HepG2 (cell line): Measurements from ENCODE around the gene DNAJB11. TPM values are rescaled to one million over a fixed set of nuclear protein-coding genes. Genes with fewer than 3 reads are reported as not detected.
A peak's percentile ranks its signal among the peaks of the same experiment; 100 is the strongest.
"Not testable (repeated sequence)": the region's sequence is repeated elsewhere in the genome, so short reads cannot be mapped to it uniquely, and the experiment has no call there.

Source experiments
- GABPA ChIP-seq, 2 experiments: IDR thresholded peaks; 2 replicates each; pipeline ENCODE4 v1.6.1; 2011 to 2016; ENCODE audit warnings: low read depth in 2 of 2, low read length in 1 of 2, missing biosample characterization in 1 of 2, missing genetic modification characterization in 1 of 2
- POGZ ChIP-seq: sonication (generic); formaldehyde crosslinking; IDR thresholded peaks from 2 replicates; pipeline ENCODE4 v1.4.0; 2020; ENCODE audit warnings: mild to moderate bottlenecking, missing genetic modification reagents
- ZNF430 ChIP-seq: sonication (generic); formaldehyde crosslinking; IDR thresholded peaks from 2 replicates; pipeline ENCODE4 v1.9.0; 2021; ENCODE audit warnings: mild to moderate bottlenecking, missing genetic modification reagents
- polyA plus RNA-seq, 8 experiments: library from polyadenylated mRNA; depleted of rRNA in 3 of 8; stranded (reverse) in 7 of 8; unstranded in 1 of 8; fragments of >200 nt; fragmentation: Illumina TruSeq in 4 of 8; extraction: Trizol in 4 of 8; gene quantifications; 2 replicates each; pipeline versions ENCODE4 v1.2.1 to v1.2.3, GENCODE V29; 2011 to 2016; ENCODE audit warnings: low read depth in 4 of 8, missing spikeins in 1 of 8, mixed read lengths in 1 of 8; ENCODE audit not compliant: insufficient read depth in 1 of 8
- total RNA-seq, 5 experiments: library from RNA; depleted of rRNA; stranded (reverse); fragments of >200 nt; fragmentation: Illumina TruSeq; extraction: Trizol; gene quantifications; 2 replicates each; pipeline ENCODE4 v1.2.3, GENCODE V29; 2016; ENCODE audit warnings: low read depth in 1 of 5
- TF ChIP-seq, protein P1 (sequence below): sonication (generic); formaldehyde crosslinking; IDR thresholded peaks from 2 replicates; pipeline ENCODE4 v1.8.0; 2022; ENCODE audit warnings: missing genetic modification reagents, mild to moderate bottlenecking, moderate library complexity, borderline replicate concordance
- TF ChIP-seq, protein P2 (sequence below): sonication (generic); formaldehyde crosslinking; IDR thresholded peaks from 2 replicates; pipeline ENCODE4 v1.5.0; 2020; ENCODE audit warnings: mild to moderate bottlenecking, missing genetic modification reagents, borderline replicate concordance
- TF ChIP-seq, protein P3 (sequence below): sonication (generic); formaldehyde crosslinking; IDR thresholded peaks from 2 replicates; pipeline ENCODE4 v1.4.0; 2020; ENCODE audit warnings: missing genetic modification reagents
- TF ChIP-seq, protein P4 (sequence below), 2 experiments: fragments of 450-650 bp in 1 of 2; sonication (generic) in 1 of 2; formaldehyde crosslinking in 1 of 2; IDR thresholded peaks; 2 replicates each; pipeline versions ENCODE4 v1.6.1 to v1.8.0; 2016 to 2022; ENCODE audit warnings: antibody characterized with exemption in 1 of 2, mild to moderate bottlenecking in 1 of 2, missing genetic modification reagents in 1 of 2

Gene DNAJB11
- total and polyA plus RNA-seq, 2 of the 13 experiments (the other 11 are each of a cell fraction or from before 2014, with no cell fraction given), result 41.0 to 132 TPM

DNA sequence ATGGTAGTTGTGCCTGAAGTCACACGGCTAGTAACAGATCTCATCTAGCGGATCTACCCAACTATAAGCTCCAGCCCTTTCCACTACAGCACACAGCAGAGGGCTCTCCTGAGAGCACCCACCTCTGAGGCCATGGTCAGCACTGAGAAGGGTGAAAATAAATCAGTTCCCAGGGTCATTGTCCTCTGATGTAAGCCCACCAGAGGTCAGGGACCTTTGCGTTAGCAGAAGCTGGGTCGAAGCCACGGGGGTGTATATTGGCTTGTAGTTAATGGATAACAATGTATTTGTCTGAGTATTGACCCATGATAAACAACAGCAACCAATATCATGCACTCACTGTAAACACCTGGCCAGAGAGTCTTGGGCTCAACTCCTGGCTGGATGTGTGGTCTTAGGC, 63.7 kb downstream of the DNAJB11 start (continued):
- TF ChIP-seq, protein P1, sequence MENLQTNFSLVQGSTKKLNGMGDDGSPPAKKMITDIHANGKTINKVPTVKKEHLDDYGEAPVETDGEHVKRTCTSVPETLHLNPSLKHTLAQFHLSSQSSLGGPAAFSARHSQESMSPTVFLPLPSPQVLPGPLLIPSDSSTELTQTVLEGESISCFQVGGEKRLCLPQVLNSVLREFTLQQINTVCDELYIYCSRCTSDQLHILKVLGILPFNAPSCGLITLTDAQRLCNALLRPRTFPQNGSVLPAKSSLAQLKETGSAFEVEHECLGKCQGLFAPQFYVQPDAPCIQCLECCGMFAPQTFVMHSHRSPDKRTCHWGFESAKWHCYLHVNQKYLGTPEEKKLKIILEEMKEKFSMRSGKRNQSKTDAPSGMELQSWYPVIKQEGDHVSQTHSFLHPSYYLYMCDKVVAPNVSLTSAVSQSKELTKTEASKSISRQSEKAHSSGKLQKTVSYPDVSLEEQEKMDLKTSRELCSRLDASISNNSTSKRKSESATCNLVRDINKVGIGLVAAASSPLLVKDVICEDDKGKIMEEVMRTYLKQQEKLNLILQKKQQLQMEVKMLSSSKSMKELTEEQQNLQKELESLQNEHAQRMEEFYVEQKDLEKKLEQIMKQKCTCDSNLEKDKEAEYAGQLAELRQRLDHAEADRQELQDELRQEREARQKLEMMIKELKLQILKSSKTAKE, result peak; percentile 73
- TF ChIP-seq ZNF430, result 0 out of 2 replicates have a peak, but pooled peaks have one; percentile 19
- TF ChIP-seq POGZ (CRISPR knock-in tag), result peak; percentile 40; the same call in 1 of the 2 replicates
- TF ChIP-seq, protein P2, sequence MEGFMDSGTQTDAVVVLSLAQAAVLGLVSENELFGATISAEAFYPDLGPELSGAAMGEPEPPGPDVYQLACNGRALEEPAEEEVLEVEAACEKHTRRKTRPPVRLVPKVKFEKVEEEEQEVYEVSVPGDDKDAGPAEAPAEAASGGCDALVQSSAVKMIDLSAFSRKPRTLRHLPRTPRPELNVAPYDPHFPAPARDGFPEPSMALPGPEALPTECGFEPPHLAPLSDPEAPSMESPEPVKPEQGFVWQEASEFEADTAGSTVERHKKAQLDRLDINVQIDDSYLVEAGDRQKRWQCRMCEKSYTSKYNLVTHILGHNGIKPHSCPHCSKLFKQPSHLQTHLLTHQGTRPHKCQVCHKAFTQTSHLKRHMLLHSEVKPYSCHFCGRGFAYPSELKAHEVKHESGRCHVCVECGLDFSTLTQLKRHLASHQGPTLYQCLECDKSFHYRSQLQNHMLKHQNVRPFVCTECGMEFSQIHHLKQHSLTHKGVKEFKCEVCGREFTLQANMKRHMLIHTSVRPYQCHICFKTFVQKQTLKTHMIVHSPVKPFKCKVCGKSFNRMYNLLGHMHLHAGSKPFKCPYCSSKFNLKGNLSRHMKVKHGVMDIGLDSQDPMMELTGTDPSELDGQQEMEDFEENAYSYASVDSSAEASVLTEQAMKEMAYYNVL (CRISPR knock-in tag), result peak; percentile 59; the same call in 1 of the 2 replicates
- TF ChIP-seq, protein P3, sequence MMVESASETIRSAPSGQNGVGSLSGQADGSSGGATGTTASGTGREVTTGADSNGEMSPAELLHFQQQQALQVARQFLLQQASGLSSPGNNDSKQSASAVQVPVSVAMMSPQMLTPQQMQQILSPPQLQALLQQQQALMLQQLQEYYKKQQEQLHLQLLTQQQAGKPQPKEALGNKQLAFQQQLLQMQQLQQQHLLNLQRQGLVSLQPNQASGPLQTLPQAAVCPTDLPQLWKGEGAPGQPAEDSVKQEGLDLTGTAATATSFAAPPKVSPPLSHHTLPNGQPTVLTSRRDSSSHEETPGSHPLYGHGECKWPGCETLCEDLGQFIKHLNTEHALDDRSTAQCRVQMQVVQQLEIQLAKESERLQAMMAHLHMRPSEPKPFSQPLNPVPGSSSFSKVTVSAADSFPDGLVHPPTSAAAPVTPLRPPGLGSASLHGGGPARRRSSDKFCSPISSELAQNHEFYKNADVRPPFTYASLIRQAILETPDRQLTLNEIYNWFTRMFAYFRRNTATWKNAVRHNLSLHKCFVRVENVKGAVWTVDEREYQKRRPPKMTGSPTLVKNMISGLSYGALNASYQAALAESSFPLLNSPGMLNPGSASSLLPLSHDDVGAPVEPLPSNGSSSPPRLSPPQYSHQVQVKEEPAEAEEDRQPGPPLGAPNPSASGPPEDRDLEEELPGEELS, result peak; percentile 98
- TF ChIP-seq, protein P4, sequence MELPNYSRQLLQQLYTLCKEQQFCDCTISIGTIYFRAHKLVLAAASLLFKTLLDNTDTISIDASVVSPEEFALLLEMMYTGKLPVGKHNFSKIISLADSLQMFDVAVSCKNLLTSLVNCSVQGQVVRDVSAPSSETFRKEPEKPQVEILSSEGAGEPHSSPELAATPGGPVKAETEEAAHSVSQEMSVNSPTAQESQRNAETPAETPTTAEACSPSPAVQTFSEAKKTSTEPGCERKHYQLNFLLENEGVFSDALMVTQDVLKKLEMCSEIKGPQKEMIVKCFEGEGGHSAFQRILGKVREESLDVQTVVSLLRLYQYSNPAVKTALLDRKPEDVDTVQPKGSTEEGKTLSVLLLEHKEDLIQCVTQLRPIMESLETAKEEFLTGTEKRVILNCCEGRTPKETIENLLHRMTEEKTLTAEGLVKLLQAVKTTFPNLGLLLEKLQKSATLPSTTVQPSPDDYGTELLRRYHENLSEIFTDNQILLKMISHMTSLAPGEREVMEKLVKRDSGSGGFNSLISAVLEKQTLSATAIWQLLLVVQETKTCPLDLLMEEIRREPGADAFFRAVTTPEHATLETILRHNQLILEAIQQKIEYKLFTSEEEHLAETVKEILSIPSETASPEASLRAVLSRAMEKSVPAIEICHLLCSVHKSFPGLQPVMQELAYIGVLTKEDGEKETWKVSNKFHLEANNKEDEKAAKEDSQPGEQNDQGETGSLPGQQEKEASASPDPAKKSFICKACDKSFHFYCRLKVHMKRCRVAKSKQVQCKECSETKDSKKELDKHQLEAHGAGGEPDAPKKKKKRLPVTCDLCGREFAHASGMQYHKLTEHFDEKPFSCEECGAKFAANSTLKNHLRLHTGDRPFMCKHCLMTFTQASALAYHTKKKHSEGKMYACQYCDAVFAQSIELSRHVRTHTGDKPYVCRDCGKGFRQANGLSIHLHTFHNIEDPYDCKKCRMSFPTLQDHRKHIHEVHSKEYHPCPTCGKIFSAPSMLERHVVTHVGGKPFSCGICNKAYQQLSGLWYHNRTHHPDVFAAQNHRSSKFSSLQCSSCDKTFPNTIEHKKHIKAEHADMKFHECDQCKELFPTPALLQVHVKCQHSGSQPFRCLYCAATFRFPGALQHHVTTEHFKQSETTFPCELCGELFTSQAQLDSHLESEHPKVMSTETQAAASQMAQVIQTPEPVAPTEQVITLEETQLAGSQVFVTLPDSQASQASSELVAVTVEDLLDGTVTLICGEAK (IDR thresholded peaks at IDR 0.05), result not testable (repeated sequence)
- TF ChIP-seq, protein P4 (CRISPR knock-in tag; IDR thresholded peaks at IDR 0.05), result peak; percentile 61; the same call in 1 of the 2 replicates
- not testable (repeated sequence) for TF ChIP-seq GABPA (IDR thresholded peaks at IDR 0.05; ENCODE audit: low read depth, low read length)
- TF ChIP-seq GABPA (CRISPR knock-in tag; IDR thresholded peaks at IDR 0.05; ENCODE audit: low read depth), result peak; percentile 36; the same call in 1 of the 2 replicates
